ENCODE measurements around the gene LYRM4.

Gene LYRM4

DNA sequence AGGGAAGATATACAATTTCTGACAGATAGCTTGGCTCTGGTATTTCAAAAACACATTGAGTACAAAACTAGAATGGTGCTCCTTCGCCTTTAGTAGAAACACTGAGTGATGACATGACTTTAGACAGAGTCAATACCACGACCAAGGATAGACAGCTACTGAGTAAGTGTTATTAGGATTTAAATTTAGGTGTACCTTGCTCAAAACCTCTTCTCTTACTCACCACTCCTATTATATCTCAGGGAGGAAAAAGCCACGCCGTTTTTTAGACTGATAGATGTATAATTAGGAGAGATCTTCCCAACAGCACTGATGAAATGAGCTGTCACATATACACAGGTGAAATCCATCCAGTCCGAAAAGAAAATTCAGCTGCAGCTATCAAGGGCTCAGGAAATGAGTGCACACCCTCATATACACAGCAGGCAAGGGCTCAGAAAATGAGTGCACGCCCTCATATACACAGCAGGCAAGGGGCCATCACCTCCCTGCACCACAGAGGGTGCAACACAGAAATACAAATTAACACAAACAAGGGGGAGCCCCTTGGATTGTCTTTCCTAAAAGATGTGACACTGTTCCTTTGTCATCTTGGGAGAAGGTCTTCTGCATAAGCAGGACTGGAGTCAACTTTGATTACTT lies 53.7 kb downstream of the LYRM4 start:
- no peak for DNase-seq (ENCODE audit: low read depth in 2 of 3, low spot score in 1 of 3)

DNA sequence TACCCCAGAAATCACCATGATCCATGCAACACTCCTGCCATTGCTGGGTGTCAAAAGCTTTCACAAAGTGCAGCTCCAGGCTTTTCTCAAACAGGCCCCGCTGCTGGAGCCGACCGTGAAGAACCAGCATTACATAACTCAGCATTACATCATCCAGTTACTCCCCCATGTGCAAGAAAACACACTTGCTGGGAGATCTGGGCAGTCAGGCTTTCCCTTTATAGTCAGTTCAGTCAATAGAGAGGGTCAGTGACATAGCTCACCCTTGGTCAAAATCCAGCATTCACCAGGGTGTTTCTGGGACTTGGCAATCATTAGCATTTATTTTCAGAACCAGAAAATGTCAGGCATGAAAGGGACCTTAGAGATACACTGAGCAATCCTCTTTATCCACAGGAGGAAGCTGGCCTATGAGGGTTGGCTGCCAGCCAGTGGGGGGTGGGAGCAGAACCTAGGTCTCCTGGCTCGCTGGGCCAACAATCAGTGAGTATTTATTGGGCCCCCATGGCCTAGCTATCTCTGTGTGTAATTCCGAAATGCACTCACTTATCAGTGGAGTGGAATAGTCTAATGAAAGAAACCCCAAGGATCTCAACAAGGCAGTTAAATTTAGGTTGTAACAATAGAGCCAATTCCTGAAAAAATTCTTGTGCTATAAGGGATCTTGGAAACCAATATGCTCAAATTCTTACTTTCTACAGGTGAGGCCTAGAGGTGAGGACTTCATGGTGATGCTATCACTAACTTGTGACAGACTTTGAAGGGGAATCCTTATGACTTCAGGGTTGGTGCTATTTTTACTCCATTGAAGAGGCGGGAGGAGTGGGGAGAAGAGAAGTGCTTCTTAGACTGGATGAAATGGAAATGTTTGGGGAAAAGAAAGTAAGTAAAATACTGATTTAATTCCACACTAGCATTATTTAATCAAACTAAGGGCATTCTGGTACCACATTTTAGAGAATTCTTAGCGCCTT lies 54.6 kb downstream of the LYRM4 start:
- no peak for DNase-seq (ENCODE audit: low read depth in 2 of 3, low spot score in 1 of 3)

DNA sequence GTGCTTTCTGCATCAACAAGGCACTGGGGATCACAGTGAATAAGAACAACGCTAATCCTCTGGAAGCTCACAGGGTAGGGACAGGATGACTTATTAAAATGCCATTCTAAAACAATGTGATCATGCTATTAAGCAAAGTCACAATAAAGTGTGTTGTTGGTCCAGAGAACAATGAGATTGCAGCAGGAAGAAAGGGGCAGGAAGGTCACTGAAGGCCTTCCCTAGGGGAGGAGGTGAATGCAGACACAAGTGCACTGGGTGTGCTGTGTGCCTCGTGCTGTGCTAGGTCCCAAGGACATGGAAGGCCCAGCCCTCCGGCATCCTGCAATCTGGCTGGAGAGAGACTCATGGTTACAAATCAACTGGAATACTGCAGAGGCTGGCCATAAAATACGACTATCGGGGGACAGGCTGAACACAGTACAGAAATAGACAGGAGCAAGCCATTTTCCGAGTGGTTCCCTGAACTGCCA lies 55.7 kb downstream of the LYRM4 start:
- no peak for DNase-seq (ENCODE audit: low read depth in 2 of 3, low spot score in 1 of 3)

DNA sequence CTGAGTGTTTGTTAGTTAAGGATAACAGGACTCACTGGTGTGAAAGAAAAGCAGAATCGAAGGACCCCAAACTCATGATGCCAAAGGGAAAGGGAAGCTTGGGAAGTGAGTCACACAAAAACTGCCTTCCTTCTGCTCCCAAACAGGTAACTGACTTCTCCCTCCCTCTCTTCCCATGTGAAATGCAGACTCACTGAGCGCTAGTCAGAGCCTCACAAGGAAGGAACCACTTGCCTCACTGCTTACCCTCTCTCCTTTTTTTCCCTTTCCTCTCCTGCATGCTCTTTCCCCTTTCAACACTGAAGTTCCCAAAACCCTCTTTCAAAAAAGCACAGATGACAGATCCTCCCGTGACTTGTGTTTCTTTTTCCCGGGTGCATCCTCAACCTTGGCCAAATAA lies 56.4 kb downstream of the LYRM4 start:
- DNase-seq (ENCODE audit: low read depth in 2 of 3, low spot score in 1 of 3) = no peak

DNA sequence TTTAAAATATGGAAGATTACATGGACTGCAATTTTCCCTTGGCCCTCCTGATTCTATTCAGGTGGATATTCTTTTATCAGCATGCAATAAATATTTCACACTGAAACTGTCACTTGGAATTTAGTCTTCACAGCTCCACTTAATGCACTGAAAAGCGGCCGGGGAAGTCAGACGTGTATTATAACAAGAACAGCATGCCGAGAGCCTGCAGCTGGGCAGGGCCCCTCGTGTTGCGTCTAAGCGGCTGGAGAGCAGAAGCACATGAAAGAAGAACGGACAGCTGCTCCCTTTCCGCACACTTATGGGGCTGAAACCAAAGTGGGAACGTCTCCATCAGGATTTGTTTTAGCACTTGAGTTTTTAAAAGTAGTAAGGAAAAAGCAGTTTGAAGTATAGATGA lies 57.2 kb downstream of the LYRM4 start:
- no peak for DNase-seq (ENCODE audit: low read depth in 2 of 3, low spot score in 1 of 3)

DNA sequence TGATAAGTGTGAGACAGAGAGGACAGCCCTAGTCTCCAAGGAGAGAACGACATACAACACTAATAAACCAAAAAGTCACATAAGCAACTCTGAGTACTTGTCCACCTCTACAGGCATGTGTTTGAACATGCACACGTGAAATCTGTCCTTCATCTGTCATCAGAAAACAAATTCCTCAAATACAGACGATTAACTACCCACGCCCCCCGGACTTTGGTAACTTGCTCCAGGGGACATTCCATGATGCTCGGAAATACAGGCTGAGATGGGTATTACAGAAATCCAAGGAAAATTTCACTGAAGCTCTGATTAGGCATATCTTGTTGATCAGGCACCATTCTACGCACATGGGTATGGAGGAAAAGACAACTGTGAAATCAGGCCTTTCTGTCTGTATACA lies 57.8 kb downstream of the LYRM4 start:
- DNase-seq (ENCODE audit: low read depth in 2 of 3, low spot score in 1 of 3) = no peak

DNA sequence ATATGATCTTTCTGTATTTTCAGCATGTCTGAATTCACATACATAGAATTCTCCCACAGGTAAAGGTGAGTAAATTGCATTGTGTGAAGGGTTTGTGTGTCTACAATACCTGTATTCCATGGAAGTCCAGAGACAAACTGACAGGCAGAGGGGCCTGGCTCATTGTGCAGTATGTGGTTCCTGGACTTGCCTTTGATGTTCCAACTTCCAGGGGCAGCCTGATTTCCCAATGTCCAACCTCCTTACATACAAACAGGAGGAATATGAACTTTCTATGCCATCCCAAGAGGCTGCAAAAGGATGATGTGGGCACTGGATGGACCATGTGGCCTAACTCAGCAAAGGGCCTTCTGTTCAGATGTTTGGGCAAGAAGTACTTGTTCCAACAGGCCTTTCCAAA lies 58.5 kb downstream of the LYRM4 start:
- no peak for DNase-seq (ENCODE audit: low read depth in 2 of 3, low spot score in 1 of 3)

DNA sequence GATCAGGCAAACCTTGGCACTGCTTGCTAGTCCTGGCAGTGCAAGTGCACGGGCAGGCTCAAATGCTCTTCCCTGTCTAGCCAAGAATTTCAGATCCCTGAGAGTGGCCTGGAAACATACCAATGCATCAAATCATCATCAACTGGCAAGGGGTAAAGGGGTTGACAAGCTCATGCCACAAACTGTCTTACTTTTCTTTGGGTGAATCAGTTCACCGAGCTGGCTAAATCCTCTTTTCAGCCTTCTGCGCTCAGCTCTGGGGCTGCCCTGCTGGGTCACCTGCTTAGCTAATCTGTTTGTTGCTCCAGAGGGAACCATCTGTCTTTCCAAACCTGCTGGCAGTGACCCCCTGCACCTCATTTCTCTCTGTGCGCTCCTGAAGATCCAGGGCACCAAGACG lies 59.5 kb downstream of the LYRM4 start:
- no peak for DNase-seq (ENCODE audit: low read depth in 2 of 3, low spot score in 1 of 3)

DNA sequence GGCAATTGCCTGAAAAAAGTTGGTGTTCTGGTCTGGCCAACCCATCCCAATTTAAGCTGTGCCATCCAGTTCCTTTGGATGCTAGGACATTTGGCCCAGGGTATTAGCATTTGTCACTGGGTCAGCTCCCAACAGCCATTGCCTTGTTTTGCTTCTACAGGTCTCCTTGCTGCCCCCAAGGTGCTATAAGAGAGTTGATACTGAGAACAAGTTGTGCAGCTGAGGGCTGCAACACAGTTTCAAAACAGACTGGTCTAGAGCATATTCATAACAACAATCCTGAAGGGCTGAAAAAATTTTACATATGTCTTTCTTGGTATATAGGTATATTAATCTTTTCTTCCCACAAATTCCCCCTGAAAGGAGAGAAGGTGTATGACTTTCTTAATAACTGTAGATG lies 61.0 kb downstream of the LYRM4 start:
- DNase-seq (ENCODE audit: low read depth in 2 of 3, low spot score in 1 of 3) = peak in 1 of 3 donors; percentile 4

DNA sequence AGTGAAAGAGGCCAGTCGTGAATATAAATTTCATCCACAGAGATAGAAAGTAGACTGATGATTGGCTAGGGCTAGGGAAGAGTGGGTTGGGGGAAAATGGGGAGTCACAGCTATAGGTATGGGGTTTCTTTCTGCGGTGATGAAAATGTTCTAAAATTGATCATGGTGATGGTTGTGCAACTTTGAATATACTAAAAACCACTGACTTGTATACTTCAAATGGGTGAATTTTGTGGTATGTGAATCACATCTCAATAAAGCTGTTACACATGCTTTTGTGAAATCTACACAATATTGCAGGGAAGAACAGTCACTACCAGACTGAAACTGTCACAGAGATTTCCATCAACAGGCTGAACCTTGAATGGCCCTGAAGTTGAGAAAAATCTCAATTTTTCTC lies 61.5 kb downstream of the LYRM4 start:
- no peak for DNase-seq (ENCODE audit: low read depth in 2 of 3, low spot score in 1 of 3)

DNA sequence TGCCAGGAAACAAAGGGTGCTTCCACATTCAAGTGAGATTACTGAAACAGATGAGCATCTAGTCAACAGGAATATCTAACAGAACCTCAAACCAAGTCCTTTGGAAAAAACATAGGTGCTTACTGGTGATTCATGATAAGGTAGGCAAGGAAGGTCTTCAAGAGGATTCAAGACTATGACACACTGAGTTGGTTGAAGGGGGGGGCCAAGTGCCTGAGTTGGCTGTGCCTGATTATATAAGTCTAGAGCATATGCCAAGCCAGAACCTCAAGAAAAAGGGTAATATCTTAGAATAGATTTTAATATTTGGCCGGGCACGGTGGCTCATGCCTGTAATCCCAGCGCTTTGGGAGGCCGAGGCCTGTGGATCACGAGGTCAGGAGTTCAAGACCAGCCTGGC lies 63.7 kb downstream of the LYRM4 start:
- DNase-seq (ENCODE audit: low read depth in 2 of 3, low spot score in 1 of 3) = no peak

DNA sequence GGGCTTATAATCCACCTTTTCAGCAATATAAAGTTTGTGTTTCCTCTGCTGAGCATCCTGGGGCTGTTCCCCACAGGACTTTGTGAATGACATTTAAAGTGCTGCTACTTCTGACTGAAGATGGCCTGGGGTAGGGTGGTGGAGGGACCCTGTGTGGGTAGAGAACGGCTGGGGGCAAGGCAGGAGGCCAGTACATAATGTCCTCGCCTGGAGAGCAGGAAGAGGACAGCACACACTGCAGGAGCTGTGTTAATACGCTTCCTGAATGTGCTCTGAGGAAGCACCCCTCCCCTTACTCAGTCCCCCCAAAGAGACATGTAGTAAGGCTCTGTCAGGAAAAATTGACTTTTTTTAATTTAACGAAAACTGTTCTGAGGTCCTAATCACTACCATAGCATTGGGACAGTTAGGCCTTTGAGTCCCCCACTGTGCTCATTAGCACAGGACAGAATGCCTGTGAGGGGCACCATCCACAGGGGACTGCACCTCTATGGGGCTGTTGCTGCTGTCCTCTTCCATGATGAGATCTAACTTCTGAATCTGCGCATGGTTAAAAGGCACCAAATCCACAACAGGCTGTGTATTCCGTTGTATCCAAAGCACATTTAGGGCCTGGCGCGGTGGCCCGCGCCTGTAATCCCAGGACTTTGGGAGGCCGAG lies 68.5 kb downstream of the LYRM4 start:
- no peak for DNase-seq (ENCODE audit: low read depth in 2 of 3, low spot score in 1 of 3)

DNA sequence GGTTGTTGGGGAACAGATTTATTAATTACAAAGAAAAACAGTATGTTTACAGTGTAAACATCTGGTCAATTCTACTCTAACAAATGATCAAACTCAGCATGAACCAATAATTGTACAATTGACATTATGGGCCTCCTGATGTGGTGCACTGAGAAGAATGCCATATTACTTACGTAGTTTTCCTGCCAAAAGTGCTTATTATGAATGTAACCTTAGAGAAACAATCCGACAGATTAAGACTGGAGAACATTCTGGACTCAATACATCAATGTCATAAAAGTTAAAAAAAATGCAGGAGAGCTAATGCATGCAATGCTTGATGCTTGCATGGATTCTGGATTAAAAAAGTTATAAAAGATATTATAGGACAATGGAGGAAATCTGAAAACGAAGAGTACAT lies 69.0 kb downstream of the LYRM4 start:
- no peak for DNase-seq (ENCODE audit: low read depth in 2 of 3, low spot score in 1 of 3)

DNA sequence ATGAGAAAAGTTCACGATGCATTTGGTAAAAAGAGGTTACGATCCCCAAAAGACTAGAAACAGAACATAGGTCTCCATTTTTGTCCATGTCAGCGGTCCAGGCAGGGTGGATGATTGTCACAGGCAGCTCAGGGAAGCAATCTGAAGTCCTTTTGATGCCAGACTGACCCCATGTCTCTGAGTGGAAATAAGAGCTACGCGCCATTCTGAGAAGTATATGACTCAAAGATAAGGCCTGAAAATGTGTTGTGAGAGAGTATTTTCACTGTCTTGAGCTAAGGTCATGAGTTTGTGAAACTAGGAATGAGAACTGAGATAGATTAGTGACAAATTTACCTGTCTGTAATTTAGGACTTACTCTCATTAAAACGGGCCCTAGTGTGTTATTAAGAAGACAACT lies 69.5 kb downstream of the LYRM4 start:
- no peak for DNase-seq (ENCODE audit: low read depth in 2 of 3, low spot score in 1 of 3)

DNA sequence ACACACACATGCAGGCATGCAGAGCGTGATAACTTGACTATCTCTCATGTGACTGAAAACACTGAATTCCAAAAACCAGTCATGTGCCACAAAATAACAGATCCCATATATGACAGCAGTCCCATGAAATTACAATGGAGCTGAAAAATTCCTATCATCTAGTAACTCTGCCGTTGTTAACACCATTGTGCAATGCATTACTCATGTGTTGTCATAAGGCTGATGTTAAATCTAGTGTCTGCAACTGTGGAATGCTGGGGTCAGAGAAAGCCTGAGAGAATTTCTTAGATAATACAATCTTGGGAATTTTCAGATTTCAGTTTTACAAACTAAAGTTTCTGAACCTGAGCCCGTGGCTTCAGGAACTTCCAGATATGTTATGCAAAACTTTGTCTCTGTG lies 70.2 kb downstream of the LYRM4 start:
- DNase-seq (ENCODE audit: low read depth in 2 of 3, low spot score in 1 of 3) = no peak

DNA sequence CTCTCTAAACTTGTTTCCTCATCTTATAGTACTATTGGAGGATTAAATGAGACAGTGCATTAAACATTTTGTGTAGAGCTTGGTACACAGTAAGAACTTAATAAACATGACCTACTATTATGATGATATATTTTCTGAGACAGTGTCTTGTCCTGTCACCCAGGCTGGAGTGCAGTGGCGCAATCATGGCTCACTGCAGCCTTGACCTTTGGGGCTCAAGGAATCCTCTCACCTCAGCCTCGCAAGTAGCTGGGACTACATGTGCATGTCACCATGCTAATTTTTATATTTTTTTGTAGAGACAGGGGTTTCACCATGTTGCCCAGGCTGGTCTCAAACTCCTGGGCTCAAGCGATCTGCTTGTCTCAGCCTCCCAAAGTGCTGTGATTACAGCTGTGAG lies 72.1 kb downstream of the LYRM4 start:
- DNase-seq (ENCODE audit: low read depth in 2 of 3, low spot score in 1 of 3) = no peak

DNA sequence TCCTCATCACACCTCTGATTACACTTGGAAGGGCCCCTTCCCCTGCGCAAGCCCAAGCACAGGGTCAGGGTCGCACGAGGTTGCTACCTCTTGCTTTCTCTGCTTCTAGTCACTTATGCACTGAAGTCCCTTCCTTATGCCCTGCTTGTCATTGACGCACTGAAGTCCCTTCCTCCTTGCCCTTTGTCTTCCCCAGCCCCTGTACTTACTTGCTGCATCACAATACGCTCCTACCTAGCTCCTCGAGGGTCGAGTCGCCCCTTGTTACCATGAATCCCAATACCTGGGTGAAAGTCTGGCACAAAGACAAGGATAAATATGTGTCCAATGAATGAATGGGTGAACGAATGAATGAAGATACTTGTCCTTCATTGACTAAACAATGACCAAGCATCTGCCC lies 75.9 kb downstream of the LYRM4 start:
- no peak for DNase-seq (ENCODE audit: low read depth in 2 of 3, low spot score in 1 of 3)

DNA sequence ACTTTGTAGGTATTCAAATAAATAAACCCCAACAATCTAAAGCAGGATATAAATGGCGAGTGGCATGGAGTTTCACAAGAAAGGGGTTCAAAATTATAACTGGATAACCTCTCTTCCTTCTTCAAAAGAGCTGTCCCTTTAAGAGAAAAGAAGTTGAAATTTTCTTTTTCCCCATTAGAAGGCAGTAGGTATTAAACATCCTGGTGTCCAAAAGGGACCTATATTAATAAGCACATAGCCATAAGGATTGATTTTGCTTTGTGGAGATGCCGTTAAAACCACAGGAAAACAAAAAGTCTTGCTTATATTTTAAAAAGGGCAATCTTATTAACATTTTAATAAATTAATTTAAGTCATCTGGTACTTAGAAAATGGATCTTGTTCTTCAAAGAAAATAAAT lies 76.5 kb downstream of the LYRM4 start:
- DNase-seq (ENCODE audit: low read depth in 2 of 3, low spot score in 1 of 3) = no peak

DNA sequence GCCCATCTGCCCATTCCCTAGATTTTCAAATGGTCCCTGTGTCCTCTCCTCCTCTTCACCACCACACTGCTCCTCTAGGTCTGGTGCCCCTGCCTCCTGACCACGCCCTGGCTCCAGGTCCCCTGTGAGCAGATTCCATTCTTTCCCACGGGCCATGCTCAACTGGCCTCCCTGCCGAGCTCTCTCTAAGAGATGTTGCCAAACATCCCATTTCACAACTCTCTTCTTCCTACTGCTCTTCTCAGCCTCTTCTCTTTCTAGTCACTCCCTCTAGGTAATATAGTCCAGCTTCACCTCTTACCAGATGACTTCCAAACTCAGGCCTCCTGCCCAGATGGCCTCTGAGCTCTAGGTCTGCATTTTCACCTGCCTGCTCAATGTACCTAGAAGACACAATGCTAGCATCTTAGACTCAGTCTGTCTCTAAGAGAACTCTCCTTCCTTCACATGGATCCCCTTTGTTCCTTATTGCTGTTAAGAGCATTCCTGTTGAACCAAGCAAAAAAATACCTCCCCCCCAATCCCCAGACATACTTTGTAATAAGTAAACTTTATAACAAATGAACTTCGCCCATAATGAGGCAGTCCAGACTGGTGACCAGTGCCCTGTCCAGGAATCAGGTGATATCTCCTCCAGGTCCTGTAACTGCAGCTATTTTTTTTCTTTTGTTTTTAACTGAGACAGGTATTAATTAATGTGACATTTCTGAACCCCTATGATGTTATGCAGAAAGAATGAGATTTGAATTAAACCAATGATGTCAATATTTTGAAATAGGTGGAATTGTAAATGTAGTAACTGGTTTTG lies 79.0 kb downstream of the LYRM4 start:
- no peak for DNase-seq (ENCODE audit: low read depth in 2 of 3, low spot score in 1 of 3)

DNA sequence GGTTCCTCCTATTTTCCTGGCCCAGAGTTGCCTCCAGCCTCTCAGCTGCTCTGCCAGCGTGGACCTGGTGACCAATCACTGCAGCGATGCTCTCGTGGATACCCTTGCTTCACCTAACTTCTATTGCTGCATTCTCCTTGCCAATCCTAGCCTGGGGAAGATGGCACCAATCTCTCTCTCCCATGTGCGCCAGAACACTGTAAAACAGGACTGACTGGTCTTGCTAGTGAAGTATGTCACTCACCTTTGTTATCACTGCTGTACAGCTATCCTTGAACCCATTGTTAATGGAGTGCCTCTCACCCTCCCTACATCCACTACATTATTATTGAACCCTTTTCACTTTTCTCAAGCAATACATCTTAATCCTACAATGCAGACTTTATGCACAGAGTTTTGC lies 80.1 kb downstream of the LYRM4 start:
- DNase-seq (ENCODE audit: low read depth in 2 of 3, low spot score in 1 of 3) = no peak

DNA sequence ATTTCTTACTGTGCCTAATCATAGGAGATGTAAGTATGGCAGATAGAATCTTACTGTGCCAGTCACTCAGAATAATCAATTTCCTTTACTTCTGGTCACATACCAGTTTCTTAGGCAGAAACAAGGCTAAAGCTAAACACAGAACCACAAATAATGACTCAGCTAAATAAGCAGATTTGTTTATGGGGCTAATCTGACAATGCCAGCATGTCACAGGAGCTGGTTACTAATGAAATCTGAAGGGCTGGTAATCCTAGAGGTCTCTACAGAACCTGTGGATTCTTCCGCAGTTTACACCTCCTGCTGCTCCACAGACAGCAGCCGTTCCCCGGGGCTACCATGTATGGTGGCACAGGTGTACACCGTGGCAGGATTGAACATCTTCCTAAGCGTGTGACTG lies 80.8 kb downstream of the LYRM4 start:
- DNase-seq (ENCODE audit: low read depth in 2 of 3, low spot score in 1 of 3) = no peak

All from stimulated activated CD4-positive, alpha-beta T cell treated with anti-CD3 and anti-CD28 coated beads, Interleukin-12 subunit alpha, Interleukin-12 subunit beta, amount 100 ng/mL, for 48 hours (primary cell).